HG03196 (cell line): ENCODE data around the gene MYBBP1A.

Source experiments
- ATAC-seq: cut with Tn5 transposase; IDR thresholded peaks from one replicate; pipeline ENCODE4 v1.9.1; 2021; ENCODE audit not compliant: unreplicated experiment

Gene MYBBP1A

DNA sequence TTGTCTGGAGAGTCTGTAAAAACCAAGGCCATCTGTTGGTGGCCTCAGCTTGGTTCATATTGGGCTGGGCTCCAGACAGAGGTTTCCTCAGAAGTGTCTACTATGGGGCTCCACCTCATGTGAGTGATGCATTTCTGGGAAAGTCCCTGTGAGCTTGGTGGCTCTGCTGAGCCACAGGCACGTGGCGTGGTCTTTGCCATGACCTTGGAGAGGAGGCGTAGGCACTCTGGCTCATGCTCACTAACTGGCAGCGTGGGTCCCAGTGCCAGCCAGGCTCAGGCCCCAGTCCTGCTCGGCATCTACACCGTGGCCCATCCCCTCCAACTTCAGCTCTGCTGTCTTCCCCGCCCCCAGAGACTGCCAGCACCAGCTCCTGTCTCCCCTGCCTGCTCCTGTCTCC, 18.5 kb upstream of the MYBBP1A start:
- ATAC-seq = no peak

DNA sequence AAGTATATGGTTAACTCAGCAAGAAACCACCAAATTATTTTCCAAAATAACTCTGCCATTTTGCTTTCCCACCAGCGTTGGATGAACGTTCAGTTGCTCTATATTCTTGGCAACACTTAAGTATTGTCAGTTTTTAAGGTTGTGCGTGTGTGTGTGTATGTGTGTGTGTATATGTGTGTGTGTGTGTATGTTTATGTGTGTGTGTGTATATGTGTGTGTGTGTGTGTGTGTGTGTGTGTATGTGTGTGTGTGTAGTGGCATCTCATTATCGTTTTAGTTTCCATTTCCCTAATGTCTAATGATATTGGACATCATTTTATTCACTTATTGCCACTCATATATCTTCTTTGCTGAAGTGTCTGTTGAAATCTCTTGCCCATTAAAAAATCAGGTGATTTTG, 17.9 kb upstream of the MYBBP1A start:
- ATAC-seq = no peak

DNA sequence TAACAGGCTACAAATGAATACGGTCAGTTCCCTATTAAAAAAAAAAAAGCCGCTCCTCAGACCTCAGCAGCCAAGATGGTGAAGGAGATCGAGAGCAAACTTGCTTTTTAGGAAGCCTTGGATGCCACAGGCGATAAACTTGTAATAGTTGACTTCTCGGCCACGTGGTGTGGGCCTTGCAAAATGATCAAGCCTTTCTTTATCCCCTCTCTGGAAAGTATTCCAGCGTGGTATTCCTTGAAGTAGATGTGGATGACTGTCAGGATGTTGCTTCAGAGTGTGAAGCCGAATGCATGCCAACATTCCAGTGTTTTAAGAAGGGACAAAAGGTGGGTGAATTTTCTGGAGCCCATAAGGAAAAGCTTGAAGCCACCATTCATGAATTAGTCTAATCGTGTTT, 16.9 kb upstream of the MYBBP1A start:
- no peak for ATAC-seq

DNA sequence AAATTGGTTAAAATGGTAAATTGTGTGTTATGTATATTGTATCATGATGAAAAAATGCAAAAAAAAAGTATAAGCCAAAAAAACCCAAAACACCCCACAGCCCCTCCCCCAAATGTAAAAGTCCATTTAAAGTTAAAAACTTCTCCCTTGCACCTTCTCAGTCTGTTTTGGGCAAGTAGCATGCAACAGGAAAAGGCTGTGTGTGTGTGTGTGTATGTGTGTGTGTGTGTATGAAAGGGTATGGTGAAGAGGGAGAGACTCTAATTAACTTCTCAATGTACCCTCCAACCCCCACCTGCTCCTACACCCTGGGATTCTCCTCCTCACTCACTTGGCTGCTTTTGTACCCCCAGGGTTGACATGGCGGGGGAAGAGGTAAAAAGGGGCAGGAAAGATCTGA, 14.4 kb upstream of the MYBBP1A start:
- no peak for ATAC-seq

DNA sequence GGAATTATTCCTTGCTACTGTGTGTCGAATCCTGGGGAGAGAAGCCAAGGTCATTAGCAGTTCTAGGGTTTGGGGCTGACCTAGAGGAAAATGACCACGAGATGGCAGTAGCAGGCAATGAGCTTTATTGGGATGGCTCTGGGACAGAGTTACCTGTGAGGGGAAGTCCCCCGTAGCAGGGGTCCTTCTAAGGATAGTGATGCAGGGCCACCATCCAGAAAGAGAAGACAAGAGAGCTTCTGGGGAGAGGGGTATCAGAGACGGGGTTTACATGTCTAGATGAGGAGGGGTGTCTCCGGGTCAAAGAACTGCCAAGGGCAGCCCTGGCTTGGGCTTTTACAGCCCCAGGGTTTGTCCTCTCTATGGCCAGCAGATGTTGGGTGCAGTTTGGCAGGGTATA, 11.6 kb upstream of the MYBBP1A start:
- no peak for ATAC-seq

DNA sequence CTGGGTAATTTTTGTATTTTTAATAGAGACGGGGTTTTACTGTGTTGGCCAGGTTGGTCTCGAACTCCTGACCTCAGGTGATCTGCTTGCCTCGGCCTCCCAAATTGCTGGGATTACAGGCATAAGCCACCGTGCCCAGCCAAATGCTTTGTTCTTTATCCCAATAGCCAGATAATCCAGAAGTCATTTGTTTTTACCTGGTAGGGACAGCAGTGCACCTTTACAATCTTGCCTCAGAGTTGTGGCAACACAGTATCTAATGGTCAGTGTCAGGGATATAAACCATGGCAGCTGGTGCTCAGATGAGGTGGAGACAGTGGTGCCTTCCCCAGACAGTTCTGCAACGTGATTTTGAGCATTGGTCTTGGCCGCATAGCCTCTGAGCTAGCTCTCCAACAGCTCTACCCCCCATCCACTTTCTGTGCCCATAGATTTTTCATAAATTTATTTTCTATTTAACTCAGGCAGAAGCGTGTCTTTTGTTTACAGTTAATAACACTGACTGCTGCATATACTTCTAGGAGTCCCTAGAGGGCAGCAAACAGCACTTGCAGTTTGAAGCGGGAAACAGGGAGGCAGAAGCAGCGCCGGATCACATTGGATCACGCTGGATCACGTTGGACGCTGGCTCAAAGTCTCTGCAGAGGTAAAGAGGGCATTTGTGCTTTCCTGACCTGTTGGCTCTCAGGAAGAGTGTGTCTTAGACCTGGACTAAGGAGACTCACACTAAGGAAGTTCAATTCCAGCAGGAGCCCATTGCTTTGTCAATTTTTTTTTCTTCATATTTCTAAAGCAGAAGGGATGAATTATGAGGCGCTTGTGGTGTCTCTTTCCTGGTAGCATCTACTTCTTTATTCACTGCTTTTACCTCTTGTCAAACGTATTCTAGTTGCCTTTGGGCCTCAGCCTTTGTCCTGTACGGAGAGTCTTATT, 10.3 kb upstream of the MYBBP1A start:
- no peak for ATAC-seq

DNA sequence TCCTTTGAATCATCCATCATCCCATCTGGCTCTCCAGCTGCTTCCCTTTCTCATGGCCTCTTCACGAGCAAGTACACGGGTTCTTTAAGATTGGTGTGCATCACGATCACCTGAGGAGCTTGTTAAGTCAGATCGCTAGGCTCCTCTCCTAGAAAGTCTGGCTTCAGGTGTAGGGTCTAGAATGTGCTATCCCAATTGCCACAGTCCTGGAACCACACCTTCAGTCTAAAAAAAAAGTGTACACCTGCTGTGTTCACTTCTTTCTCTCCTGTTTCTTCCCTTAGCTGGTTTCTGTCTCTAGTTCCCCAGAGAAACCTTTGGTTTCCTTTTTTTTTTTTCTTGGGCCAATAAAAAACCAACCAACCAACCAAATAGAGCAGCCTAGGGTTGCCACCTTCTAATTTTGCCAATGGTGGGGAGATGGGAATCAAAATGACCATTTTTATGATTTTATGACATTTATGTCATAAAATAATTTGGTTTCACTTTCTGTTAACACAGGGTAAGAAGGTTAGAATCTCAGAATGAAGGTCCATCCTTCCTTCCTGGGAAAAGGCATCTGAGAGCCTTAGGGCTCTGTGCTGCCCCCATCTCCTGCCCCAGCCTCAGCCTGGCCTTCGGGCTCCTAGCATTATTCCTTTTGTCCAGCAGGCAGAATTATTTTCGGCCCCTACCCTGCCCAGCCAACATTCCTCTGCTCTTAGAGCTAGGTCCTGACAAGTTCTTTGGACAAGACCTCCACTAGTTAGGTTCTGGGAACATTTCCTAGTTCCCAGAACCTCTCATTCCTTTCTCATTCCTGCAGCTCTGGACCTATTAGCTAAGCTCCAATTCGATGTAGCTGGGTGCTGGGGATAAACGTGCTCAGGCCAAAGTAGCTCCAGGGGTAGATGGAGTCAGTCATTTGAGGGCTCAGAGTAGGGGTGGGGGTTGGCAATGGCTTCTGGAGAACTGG, 7.1 kb upstream of the MYBBP1A start:
- no peak for ATAC-seq

DNA sequence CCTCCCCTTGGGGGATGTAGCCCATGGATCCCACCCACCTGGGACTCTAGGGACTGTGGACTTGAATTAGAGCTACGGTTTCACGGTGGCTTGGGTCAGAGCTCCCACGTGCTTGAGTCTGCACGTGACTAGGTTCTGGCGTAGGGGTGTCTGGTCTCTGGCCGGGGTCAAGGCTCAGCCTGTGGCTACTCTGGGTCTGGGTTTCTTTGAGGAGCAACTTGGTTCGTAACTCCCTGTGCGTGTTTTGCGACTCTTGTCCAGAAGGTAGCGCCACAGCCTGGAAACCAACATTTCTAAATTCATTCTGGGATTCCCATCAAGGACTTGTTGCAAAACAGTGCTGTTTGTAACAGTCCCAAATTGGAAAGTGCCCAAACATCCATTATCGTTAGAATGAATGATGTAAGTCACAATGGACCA, 5.7 kb upstream of the MYBBP1A start:
- no peak for ATAC-seq

DNA sequence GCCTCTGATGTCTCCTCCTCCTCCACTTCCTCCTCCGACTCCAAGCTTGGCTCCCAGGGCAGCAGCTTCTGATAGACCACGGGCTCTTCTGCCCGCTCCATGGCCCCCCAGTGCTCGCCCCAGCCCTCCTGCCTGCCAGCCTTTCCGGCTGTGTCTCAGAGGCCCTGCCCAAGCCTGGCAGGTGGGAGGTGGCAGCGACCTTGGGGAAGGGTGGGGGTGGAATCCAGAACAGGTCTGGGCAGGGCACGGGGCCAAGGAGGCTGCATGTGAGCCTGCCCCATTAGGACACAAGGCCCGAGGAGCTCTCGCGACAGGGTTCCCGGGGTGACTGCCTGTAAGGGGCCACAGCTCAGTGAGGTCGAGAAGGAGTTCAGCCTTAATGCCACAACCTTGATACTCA, 5.2 kb upstream of the MYBBP1A start, which contains the start of gene GGT6:
TSS of gene GGT6 (minus strand) at position 157 of the 400 bp plus-strand sequence. CDS start at position 101, 56 bp downstream.
- no peak for ATAC-seq

DNA sequence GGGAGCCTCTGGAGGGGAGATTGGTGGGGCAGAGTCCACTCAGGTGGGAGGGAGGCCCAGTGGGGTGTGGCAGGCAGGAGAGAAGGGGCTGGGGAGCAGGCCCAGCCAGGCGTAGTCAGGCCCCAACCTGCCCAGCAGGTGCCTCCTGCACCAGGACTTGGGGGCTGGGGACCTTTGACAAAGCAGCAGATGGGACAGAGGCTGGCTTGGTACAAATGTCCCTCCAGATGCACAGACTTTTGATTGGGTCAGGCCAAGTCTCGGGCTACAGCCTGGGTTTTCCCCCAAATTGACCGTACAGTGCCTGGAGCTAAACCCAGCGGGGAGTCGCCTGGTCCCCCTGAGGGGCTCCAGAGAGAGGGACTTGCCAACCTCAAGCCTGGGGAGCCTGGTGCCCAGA, 4.8 kb upstream of the MYBBP1A start:
- no peak for ATAC-seq

DNA sequence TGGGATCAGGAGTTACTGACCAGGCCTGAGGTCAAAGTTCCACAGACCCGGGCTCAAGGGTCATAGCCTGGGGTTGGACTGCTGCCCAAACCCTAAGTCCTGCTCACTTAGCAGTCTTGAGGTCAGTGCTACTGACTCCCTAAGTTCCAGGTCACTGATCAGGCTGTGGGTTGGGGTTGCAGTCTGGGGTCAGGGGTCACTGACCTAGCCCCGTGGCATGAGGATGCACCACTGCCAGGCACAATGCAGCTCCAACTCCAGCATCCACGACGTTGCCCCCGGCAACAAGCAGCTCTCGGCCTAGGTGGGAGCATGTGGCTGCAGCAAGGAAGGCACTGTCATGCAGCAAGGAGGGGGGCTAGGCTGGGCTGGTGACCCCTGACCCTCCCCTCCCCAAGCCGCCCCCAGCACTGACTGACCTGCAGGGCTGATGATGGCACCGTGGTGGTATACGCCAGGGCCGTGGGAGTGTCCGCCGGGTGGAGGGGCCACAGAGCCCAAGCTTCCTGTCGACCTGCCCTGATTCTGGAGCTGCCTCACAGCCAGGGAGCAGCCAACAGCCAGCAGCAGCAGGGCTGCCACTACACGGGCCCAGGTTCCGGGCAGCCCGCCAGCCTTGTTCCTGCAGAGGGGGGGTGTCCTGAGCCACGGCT, 4.1 kb upstream of the MYBBP1A start:
- no peak for ATAC-seq

DNA sequence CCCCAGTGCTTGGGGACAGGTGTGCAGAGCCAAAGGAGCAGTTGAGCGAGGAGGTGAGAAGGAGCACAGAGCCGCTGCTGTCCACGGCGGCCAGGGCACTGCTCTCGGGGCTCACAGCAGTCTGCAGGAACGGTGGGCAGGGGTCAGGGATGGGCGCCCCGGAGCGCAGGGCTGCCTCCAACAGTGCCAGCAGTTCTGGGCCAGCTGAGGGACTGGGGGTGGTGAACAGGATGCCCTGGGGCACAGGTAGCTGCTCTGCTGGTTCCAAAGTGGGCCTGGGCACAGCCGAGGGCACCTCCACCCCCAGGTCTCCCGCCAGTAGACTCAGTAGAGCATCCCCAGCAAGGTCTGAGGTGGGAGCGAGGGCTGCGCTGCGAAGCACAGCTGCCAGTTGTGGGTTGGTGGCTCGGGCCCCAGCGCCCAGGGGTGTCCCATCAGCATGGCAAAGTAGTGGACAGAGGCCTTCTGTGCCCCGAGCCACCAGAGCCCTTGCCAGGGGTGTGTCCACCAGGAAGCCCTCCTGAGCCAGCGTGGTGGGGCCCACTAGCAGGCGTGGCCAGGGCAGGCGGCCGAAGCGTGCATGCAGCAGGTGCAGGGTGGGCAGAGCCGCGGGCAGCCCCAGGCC, 3.3 kb upstream of the MYBBP1A start:
- no peak for ATAC-seq

DNA sequence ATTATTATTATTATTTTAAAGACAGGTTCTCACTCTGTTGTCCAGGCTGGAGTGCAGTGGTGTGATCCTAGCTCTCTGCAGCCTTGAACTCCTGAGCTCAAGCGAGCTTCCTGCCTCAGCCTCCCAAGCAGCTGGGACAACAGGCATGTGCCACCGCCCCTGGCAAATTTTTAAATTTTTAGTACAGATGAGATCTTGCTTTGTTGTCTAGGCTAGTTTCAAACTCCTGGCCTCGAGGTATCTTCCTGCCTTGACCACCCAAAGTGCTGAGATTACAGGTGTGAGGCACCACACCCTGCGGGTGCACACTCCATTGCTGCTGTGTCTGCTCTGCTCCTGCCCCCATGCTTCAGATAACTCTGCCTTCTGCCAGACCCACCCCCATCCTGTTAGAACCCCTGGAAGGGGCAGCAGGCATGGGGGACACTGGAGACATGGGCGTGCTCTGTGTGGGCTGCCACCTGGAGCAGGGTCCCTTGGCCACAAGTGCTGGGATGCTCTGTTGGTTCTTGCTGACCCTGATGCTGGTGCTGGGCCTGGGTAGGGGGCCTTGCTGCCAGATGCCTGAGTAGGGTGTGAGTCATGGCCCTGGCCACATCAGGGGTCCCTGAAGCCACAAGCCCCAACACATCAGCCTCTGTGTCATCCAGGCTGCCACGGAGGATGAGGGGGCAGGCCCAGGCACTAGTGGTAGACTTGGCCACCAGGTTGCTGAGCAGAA, 2.6 kb upstream of the MYBBP1A start:
- ATAC-seq = no peak

DNA sequence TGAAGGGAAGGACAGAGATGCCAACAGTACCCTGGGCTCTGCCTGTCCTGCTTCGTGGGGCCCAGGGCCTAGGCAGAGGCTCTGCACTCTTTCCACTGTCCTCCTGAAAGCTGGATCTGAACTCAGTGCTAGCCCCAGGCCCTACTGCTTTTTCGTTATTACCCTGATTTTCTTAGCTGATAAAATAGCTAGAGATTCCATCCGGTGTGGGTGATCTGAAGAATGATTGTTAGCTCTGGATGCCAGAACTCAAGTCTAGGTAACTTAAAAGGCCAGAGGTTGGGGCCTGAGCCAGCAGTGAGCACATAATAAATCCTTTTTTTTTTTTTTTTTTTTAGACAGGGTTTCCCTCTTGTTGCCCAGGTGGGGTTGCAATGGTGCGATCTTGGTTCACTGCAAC, 1.8 kb upstream of the MYBBP1A start:
- no peak for ATAC-seq

DNA sequence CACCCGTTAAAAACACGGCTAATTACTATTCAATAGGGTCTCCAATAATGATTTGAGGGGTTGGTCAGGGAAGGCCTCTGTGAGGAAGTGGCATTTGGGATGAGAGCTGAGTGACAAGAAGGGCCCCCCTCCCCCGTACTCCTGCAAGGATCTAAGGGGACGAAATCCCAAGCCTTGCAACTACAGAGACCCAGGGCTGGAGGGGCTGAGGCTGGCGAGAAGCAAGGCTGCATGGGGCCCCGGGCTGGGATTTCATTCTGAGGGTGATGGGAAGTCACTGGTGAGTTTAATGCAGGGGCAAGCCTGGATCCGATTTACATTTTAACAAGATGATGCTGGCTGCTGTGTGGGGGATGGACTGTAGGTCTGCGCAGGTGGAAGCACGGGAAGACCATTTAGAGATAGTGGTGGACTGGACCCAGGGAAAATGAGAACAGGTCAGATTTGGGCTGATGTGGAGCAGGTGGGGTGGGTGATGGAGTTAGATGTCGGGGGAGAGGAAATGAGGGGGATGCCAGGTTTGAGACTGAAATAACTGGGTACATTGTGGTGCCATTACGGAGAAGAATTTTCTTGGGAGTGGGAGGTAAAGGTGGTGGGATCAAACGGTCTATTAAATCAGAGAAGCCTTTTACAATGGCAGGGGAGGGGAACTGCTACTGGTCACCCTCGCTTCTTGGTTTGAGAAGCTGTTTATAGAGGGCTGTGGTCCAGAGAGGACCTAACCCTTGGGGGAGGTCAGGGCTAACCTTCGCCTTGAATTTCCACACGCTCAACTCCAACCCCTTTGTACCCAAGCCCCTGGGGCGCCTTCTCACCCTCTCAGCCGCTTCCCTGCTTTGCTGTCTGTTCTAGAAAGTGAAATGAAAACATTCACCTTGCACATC, 932 bp upstream of the MYBBP1A start:
- ATAC-seq = no peak

DNA sequence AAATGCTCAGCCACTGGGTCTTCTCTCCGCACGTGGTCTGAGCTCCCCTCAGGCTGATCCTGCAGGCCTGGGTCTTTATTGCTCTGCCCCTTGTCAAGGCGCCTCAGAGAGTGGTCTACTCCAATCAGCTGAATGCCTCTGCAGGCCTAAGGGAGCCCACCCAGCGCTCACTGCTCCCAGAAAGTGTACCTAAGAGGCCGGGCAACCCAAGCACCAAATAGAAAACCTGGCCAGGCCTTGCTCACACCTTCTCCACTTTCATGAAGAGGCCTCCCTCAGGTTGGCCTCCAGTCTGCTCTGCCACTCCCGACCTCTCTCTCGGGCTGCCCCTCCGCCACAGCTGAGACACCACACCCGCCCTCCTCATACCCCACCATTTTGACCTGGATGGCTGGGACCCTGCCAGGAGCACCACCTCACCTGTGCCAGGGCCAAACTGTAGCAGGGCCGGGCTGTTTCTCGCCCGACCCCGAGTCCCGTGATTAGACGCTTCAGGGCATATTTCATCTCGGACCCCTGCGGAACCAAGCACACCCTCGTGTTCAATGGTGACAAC, 665 bp downstream of the MYBBP1A start:
- ATAC-seq = peak; percentile 10

DNA sequence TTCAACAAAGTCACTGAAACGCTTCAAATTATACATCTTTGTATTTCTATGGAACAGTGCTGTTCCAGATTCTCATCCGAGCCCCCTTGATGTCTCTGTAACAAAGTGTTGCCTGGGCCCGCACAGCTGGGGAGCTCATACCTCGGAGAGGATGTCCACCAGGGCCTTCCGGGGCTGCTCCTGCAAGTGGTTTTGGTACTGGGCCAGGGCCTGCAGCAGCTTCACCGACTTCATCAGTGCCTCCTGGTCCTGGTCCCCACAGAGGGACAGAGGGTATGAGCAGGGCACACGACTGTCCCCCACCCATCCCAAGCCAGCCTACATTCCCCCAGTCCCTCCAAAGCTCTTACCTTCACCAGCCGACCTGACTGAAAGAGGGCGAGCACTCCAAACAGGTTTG, 1.5 kb downstream of the MYBBP1A start:
- no peak for ATAC-seq

DNA sequence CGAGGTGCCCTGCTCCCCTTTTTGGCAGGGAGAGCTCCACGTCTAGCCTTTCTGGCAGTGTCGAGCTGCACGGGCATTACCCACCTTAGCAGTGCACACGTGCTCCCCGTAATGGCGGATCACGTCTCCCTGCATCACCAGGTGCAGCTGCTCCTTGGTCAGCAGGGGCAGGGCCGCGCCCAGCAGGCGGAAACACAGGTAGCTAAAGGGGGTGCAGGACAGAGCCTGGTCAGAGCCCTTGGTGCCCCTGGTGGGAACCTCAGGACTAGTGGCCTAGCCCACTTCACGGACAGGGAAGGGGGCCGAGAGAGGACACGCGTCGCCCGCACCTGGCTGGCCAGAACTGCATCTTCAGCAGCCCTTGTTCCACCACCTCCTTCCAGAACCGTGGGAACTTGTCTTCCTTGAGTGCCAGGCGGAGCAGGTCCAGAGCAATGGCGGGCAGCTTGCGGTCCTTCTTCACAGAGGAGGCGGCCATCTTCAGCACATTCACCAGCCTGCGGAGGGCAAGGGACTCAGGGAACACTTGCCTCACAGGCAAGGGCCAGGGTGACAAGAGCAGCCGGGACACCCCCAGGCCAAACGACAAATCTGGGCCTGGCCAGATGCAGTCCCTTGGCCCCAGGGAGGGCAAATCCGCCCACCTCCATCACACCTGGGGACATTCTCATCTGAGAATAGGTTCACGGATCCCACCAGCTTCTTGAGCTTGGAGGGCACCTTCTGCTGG, 3.2 kb downstream of the MYBBP1A start:
- ATAC-seq = no peak
